GM19099 (cell line): ENCODE data around the gene ITGB5.

Experiments
- POLR2A ChIP-seq: IDR thresholded peaks from 3 replicates; pipeline ENCODE4 v1.6.1; 2011; ENCODE audit warnings: low read depth; ENCODE audit not compliant: insufficient read length; ENCODE audit errors: extremely low read depth

Gene ITGB5

GRCh38 chr3:124887177-124887931 lies at the start of gene ITGB5:
TSS of gene ITGB5 (minus strand) at chr3:124887365. CDS start at chr3:124887000, 365 bp downstream.
- no peak for TF ChIP-seq POLR2A

GRCh38 chr3:124935794-124936542 lies 48.8 kb upstream of the ITGB5 start:
- TF ChIP-seq POLR2A: no peak

- TF ChIP-seq POLR2A: no peak
Observed at GRCh38 chr3:124935264-124935663, 48.1 kb upstream of the ITGB5 start.

- TF ChIP-seq POLR2A: no peak
Observed at GRCh38 chr3:124934577-124934976, 47.4 kb upstream of the ITGB5 start, which contains the start of gene MUC13. TSS of gene MUC13 (minus strand) at chr3:124934751. CDS start at chr3:124934712, 39 bp downstream.

- TF ChIP-seq POLR2A: no peak
Observed at GRCh38 chr3:124928333-124929202, 41.4 kb upstream of the ITGB5 start.

GRCh38 chr3:124927574-124928045 lies 40.4 kb upstream of the ITGB5 start:
- no peak for TF ChIP-seq POLR2A

GRCh38 chr3:124926426-124927101 lies 39.4 kb upstream of the ITGB5 start:
- TF ChIP-seq POLR2A: no peak

GRCh38 chr3:124924741-124925140 lies 37.6 kb upstream of the ITGB5 start:
- TF ChIP-seq POLR2A: no peak

GRCh38 chr3:124923833-124924232 lies 36.7 kb upstream of the ITGB5 start:
- TF ChIP-seq POLR2A: no peak

- no peak for TF ChIP-seq POLR2A
Observed at GRCh38 chr3:124920718-124921117, 33.6 kb upstream of the ITGB5 start.

- TF ChIP-seq POLR2A: no peak
Observed at GRCh38 chr3:124919756-124920155, 32.6 kb upstream of the ITGB5 start.

GRCh38 chr3:124918524-124918923 lies 31.4 kb upstream of the ITGB5 start:
- no peak for TF ChIP-seq POLR2A

GRCh38 chr3:124916837-124917409 lies 29.8 kb upstream of the ITGB5 start:
- TF ChIP-seq POLR2A: no peak

- no peak for TF ChIP-seq POLR2A
Observed at GRCh38 chr3:124915254-124915653, 28.1 kb upstream of the ITGB5 start.
